H1 (cell line): ENCODE results near the gene PKD1. TPM values are rescaled to one million over a fixed set of nuclear protein-coding genes. Genes with fewer than 3 reads are reported as not detected.

ENCODE experiments used
- ATF3 ChIP-seq: IDR thresholded peaks from 2 replicates; pipeline ENCODE4 v1.6.1; 2011; ENCODE audit warnings: low read depth, mild to moderate bottlenecking, low read length; ENCODE audit not compliant: insufficient read depth
- CREB1 ChIP-seq: IDR thresholded peaks from 2 replicates; pipeline ENCODE4 v1.6.1; 2012; ENCODE audit warnings: inconsistent platforms
- CTCF ChIP-seq, 3 experiments: IDR thresholded peaks; 1 replicate in 2 of 3; 2 replicates in 1 of 3; pipeline versions ENCODE4 v1.5.1 to v1.6.1; 2011; ENCODE audit warnings: low read length in 3 of 3, mild to moderate bottlenecking in 3 of 3, inconsistent platforms in 2 of 3, low read depth in 1 of 3, moderate library complexity in 1 of 3; ENCODE audit not compliant: insufficient read depth in 1 of 3; ENCODE audit errors: control extremely low read depth in 1 of 3
- EP300 ChIP-seq, 2 experiments: IDR thresholded peaks; 1 replicate in 1 of 2; 2 replicates in 1 of 2; pipeline ENCODE4 v1.6.1; 2011 to 2012; ENCODE audit warnings: low read depth in 2 of 2, low read length in 2 of 2, mild to moderate bottlenecking in 2 of 2, borderline replicate concordance in 1 of 2, inconsistent platforms in 1 of 2, moderate library complexity in 1 of 2
- NANOG ChIP-seq: IDR thresholded peaks from 2 replicates; pipeline ENCODE4 v1.6.1; 2011; ENCODE audit warnings: low read length, low read depth, mild to moderate bottlenecking, inconsistent platforms; ENCODE audit not compliant: insufficient read depth, poor library complexity, severe bottlenecking
- POLR2AphosphoS5 ChIP-seq: IDR thresholded peaks from 2 replicates; pipeline ENCODE4 v1.6.1; 2011; ENCODE audit warnings: low read depth, low read length
- POU5F1 ChIP-seq: IDR thresholded peaks from 2 replicates; pipeline ENCODE4 v1.6.1; 2011; ENCODE audit warnings: low read depth, mild to moderate bottlenecking, low read length, moderate library complexity
- RFX5 ChIP-seq: IDR thresholded peaks from 2 replicates; pipeline ENCODE4 v1.6.1; 2011; ENCODE audit warnings: low read depth, low read length, improper control_type of control experiment, borderline replicate concordance
- RXRA ChIP-seq: IDR thresholded peaks from 2 replicates; pipeline ENCODE4 v1.6.1; 2011; ENCODE audit warnings: low read depth, mild to moderate bottlenecking, low read length, moderate library complexity; ENCODE audit not compliant: insufficient read depth
- SAP30 ChIP-seq: fragments of 300-600 bp; sonication (generic); IDR thresholded peaks from 2 replicates; pipeline ENCODE4 v1.7.1; 2012; ENCODE audit warnings: low read length, moderate library complexity, mild to moderate bottlenecking, inconsistent platforms; ENCODE audit not compliant: insufficient read depth, insufficient replicate concordance
- SIRT6 ChIP-seq: IDR thresholded peaks from one replicate; pipeline ENCODE4 v1.7.1; 2012; ENCODE audit warnings: low read length, inconsistent platforms
- SP1 ChIP-seq: IDR thresholded peaks from 2 replicates; pipeline ENCODE4 v1.6.1; 2011; ENCODE audit warnings: low read depth, low read length
- SP4 ChIP-seq: IDR thresholded peaks from 2 replicates; pipeline ENCODE4 v1.6.1; 2012; ENCODE audit warnings: low read length, inconsistent platforms
- TBP ChIP-seq: IDR thresholded peaks from 2 replicates; pipeline ENCODE4 v1.6.1; 2011; ENCODE audit warnings: low read depth, low read length, improper control_type of control experiment
- TEAD4 ChIP-seq: IDR thresholded peaks from 2 replicates; pipeline ENCODE4 v1.6.1; 2012; ENCODE audit warnings: low read depth, low read length, inconsistent platforms, mixed read lengths
- USF2 ChIP-seq: IDR thresholded peaks from 2 replicates; pipeline ENCODE4 v1.6.1; 2011; ENCODE audit warnings: low read length, improper control_type of control experiment
- polyA plus RNA-seq, 7 experiments: library from polyadenylated mRNA; depleted of rRNA in 3 of 7; stranded (reverse) in 5 of 7; unstranded in 2 of 7; fragments of >200 nt in 5 of 7; fragments of 200-250 nt in 2 of 7; gene quantifications; 1 replicate in 5 of 7; 2 replicates in 1 of 7; 4 replicates in 1 of 7; pipeline versions ENCODE4 v1.2.1 to v1.2.3, GENCODE V29; 2011 to 2013; ENCODE audit warnings: missing spikeins in 2 of 7, mixed read lengths in 2 of 7
- total RNA-seq: library from RNA; stranded (reverse); fragmentation: NEBNext Ultra II Directional; extraction: Animal tissue kit (Norgen Biotek cat#: 25700); gene quantifications from 2 replicates; pipeline ENCODE4 v1.2.1, GENCODE V29; 2021
- TF ChIP-seq, protein P1 (sequence below): IDR thresholded peaks from 2 replicates; pipeline ENCODE4 v1.6.1; 2012; ENCODE audit warnings: inconsistent platforms
- TF ChIP-seq, protein P2 (sequence below): IDR thresholded peaks from 2 replicates; pipeline ENCODE4 v1.6.1; 2012; ENCODE audit warnings: inconsistent platforms

PKD1 gene
- total and polyA plus RNA-seq, 2 of the 8 experiments (the other 6 are each of a cell fraction or from before 2014, with no cell fraction given) = 40.6 to 52.7 TPM

- TF ChIP-seq RFX5 (no peak), EP300 (IDR thresholded peaks at IDR 0.05; ENCODE audit: borderline replicate concordance in 1 of 2, low read depth in 2 of 2, low read length in 2 of 2) (no peak), SIRT6 (no peak), NANOG (peak; percentile 34), SP4 (no peak; the same call in 1 of the 2 replicates), TEAD4 (peak; percentile 34; the same call in 1 of the 2 replicates), CREB1 (peak; percentile 78), SP1 (no peak), SAP30 (peak; percentile 44), POLR2AphosphoS5 (no peak), RXRA (no peak), CTCF (IDR thresholded peaks at IDR 0.05; ENCODE audit: control extremely low read depth in 1 of 3, insufficient read depth in 1 of 3, low read depth in 1 of 3, low read length in 3 of 3) (peak in 1 of 3 experiments; percentile 15; a peak in 1 of 4 replicates), ATF3 (peak; percentile 98), POU5F1 (no peak), TBP (peak; percentile 66; the same call in 1 of the 2 replicates), USF2 (peak; percentile 99)
- TF ChIP-seq, protein P1, sequence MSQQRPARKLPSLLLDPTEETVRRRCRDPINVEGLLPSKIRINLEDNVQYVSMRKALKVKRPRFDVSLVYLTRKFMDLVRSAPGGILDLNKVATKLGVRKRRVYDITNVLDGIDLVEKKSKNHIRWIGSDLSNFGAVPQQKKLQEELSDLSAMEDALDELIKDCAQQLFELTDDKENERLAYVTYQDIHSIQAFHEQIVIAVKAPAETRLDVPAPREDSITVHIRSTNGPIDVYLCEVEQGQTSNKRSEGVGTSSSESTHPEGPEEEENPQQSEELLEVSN = peak; percentile 45; the same call in 1 of the 2 replicates
- TF ChIP-seq, protein P2, sequence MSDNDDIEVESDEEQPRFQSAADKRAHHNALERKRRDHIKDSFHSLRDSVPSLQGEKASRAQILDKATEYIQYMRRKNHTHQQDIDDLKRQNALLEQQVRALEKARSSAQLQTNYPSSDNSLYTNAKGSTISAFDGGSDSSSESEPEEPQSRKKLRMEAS = peak; percentile 59; the same call in 1 of the 2 replicates
Observed at GRCh38 chr16:2047330-2048115, 88.2 kb downstream of the PKD1 start, which contains the start of the genes NTHL1 and TSC2 (continued).
